ENCODE measurements around the gene C22orf15. TPM values are rescaled to one million over a fixed set of nuclear protein-coding genes. Genes with fewer than 3 reads are reported as not detected.

Gene C22orf15
- total and polyA plus RNA-seq, 4 donors: 0.03 to 0.17 (median 0.12) TPM

GRCh38 chr22:23714596-23715578, 47.9 kb upstream of the C22orf15 start:
- TF ChIP-seq GABPA (IDR thresholded peaks at IDR 0.05 in 1 of 2, conservative IDR thresholded peaks at IDR 0.05 in 1 of 2) (no peak), EGR1 (IDR thresholded peaks at IDR 0.05; ENCODE audit: low read depth in 2 of 2) (no peak), MAX (IDR thresholded peaks at IDR 0.05) (no peak), RAD21 (IDR thresholded peaks at IDR 0.05) (no peak), CTCF (IDR thresholded peaks at IDR 0.05; ENCODE audit: low read depth, low read length, missing input control) (no peak), TAF1 (conservative IDR thresholded peaks at IDR 0.05) (no peak), REST (IDR thresholded peaks at IDR 0.05) (no peak), FOXA2 (IDR thresholded peaks at IDR 0.05) (no peak), FOXA1 (IDR thresholded peaks at IDR 0.05) (no peak), SP1 (IDR thresholded peaks at IDR 0.05) (no peak)

GRCh38 chr22:23715806-23716375, 46.9 kb upstream of the C22orf15 start:
- WGBS: 85% methylated on average over 18 of the region's 18 CpGs
- no peak overlapping the region for H3K27ac ChIP-seq (ENCODE audit: low read depth in 1 of 2, low read length in 2 of 2)
- H3K27me3 ChIP-seq (ENCODE audit: control insufficient read depth in 4 of 4, insufficient read depth in 4 of 4, low read length in 3 of 4): no peaks in the 10 kb centered on the region
- H3K9me3 ChIP-seq (ENCODE audit: control insufficient read depth in 4 of 4, low read length in 3 of 4): no peaks in the 10 kb centered on the region
- peaks cover 5 to 14% (median 7%) of the 10 kb centered on the region in 4 donors for H3K36me3 ChIP-seq (ENCODE audit: control insufficient read depth in 4 of 4, insufficient read depth in 3 of 4, low read depth in 1 of 4, low read length in 3 of 4)
- no peak overlapping the region for H3K4me3 ChIP-seq (ENCODE audit: low read depth in 1 of 3, low read length in 3 of 3)
- no peak overlapping the region for H3K9ac ChIP-seq (ENCODE audit: low read depth in 1 of 2, low read length in 2 of 2)
- no peak for DNase-seq (ENCODE audit: low spot score)
- H3K4me1 ChIP-seq (ENCODE audit: control insufficient read depth in 4 of 4, insufficient read depth in 4 of 4, low read length in 3 of 4): peaks cover 0 to 7% (median 3%) of the 10 kb centered on the region in 4 donors
- TF ChIP-seq FOXA1 (IDR thresholded peaks at IDR 0.05) (no peak), MAX (IDR thresholded peaks at IDR 0.05) (no peak), FOXA2 (IDR thresholded peaks at IDR 0.05) (no peak), SP1 (IDR thresholded peaks at IDR 0.05) (no peak), JUND (IDR thresholded peaks at IDR 0.05) (no peak), YY1 (IDR thresholded peaks at IDR 0.05) (no peak), TAF1 (conservative IDR thresholded peaks at IDR 0.05) (no peak), EGR1 (IDR thresholded peaks at IDR 0.05; ENCODE audit: low read depth in 2 of 2) (no peak), GABPA (IDR thresholded peaks at IDR 0.05 in 1 of 2, conservative IDR thresholded peaks at IDR 0.05 in 1 of 2) (no peak), HNF4G (IDR thresholded peaks at IDR 0.05) (no peak), RXRA (IDR thresholded peaks at IDR 0.05) (no peak), CTCF (IDR thresholded peaks at IDR 0.05; ENCODE audit: low read depth, low read length, missing input control) (no peak), HNF4A (conservative IDR thresholded peaks at IDR 0.05) (no peak), REST (IDR thresholded peaks at IDR 0.05) (no peak), ATF3 (IDR thresholded peaks at IDR 0.05) (no peak), RAD21 (IDR thresholded peaks at IDR 0.05) (no peak)

More at GRCh38 chr22:23714596-23715578, 47.9 kb upstream of the C22orf15 start:
- H3K9ac ChIP-seq (ENCODE audit: low read depth in 1 of 2, low read length in 2 of 2): no peak overlapping the region
- H3K4me3 ChIP-seq (ENCODE audit: low read depth in 1 of 3, low read length in 3 of 3): no peak overlapping the region
- no peak overlapping the region for H3K27ac ChIP-seq (ENCODE audit: low read depth in 1 of 2, low read length in 2 of 2)
- H3K36me3 ChIP-seq (ENCODE audit: control insufficient read depth in 4 of 4, insufficient read depth in 3 of 4, low read depth in 1 of 4, low read length in 3 of 4): peaks cover 6 to 16% (median 14%) of the 10 kb centered on the region in 4 donors
- peaks cover 0 to 7% (median 3%) of the 10 kb centered on the region in 4 donors for H3K4me1 ChIP-seq (ENCODE audit: control insufficient read depth in 4 of 4, insufficient read depth in 4 of 4, low read length in 3 of 4)
- H3K27me3 ChIP-seq (ENCODE audit: control insufficient read depth in 4 of 4, insufficient read depth in 4 of 4, low read length in 3 of 4): no peaks in the 10 kb centered on the region
- no peaks in the 10 kb centered on the region for H3K9me3 ChIP-seq (ENCODE audit: control insufficient read depth in 4 of 4, low read length in 3 of 4)
- DNase-seq (ENCODE audit: low spot score): no peak
- 91% methylated on average over 23 of the region's 23 CpGs for WGBS
